ENCODE results near the gene ERP44.
"Not testable (repeated sequence)": the region's sequence is repeated elsewhere in the genome, so short reads cannot be mapped to it uniquely, and the experiment has no call there.

ERP44 gene

GRCh38 chr9:100099722-100100042 is 882 bp upstream of the ERP44 start:
- peak; percentile 70 for DNase-seq

GRCh38 chr9:100098046-100098886 is 534 bp downstream of the ERP44 start:
- DNase-seq = peak; percentile 75

- no peak for DNase-seq
Measured at GRCh38 chr9:100096378-100096916, 2.4 kb downstream of the ERP44 start.

- not testable (repeated sequence) for DNase-seq
Measured at GRCh38 chr9:100094411-100094810, 4.4 kb downstream of the ERP44 start.

GRCh38 chr9:100092066-100092465 is 6.7 kb downstream of the ERP44 start:
- DNase-seq = no peak

- DNase-seq = no peak
Measured at GRCh38 chr9:100091650-100092049, 7.2 kb downstream of the ERP44 start.

GRCh38 chr9:100090880-100091279 is 7.9 kb downstream of the ERP44 start:
- DNase-seq = no peak

GRCh38 chr9:100088202-100088601 is 10.6 kb downstream of the ERP44 start:
- DNase-seq = no peak

GRCh38 chr9:100087218-100087617 is 11.6 kb downstream of the ERP44 start:
- no peak for DNase-seq

GRCh38 chr9:100086097-100086635 is 12.6 kb downstream of the ERP44 start:
- DNase-seq = no peak

- DNase-seq = peak; percentile 48
Measured at GRCh38 chr9:100084734-100085133, 14.1 kb downstream of the ERP44 start.

GRCh38 chr9:100084128-100084453 is 14.7 kb downstream of the ERP44 start:
- DNase-seq = peak; percentile 54

- DNase-seq = peak; percentile 67
Measured at GRCh38 chr9:100083448-100084127, 15.2 kb downstream of the ERP44 start.

GRCh38 chr9:100082782-100083181 is 16.0 kb downstream of the ERP44 start:
- DNase-seq = no peak

GRCh38 chr9:100076256-100076655 is 22.5 kb downstream of the ERP44 start:
- not testable (repeated sequence) for DNase-seq

GRCh38 chr9:100074989-100075388 is 23.8 kb downstream of the ERP44 start:
- peak; percentile 3 for DNase-seq

GRCh38 chr9:100074093-100074492 is 24.7 kb downstream of the ERP44 start:
- DNase-seq = no peak

GRCh38 chr9:100072805-100073204 is 26.0 kb downstream of the ERP44 start:
- no peak for DNase-seq

GRCh38 chr9:100071271-100071670 is 27.5 kb downstream of the ERP44 start:
- no peak for DNase-seq

GRCh38 chr9:100070104-100071041 is 28.4 kb downstream of the ERP44 start:
- DNase-seq = no peak

GRCh38 chr9:100069068-100069467 is 29.7 kb downstream of the ERP44 start:
- DNase-seq = not testable (repeated sequence)

GRCh38 chr9:100067990-100068389 is 30.8 kb downstream of the ERP44 start:
- not testable (repeated sequence) for DNase-seq

GRCh38 chr9:100066539-100066938 is 32.3 kb downstream of the ERP44 start:
- peak; percentile 68 for DNase-seq
